DND-41 (cell line): Measurements from ENCODE around the gene CARD10.

Experiments
- ATAC-seq: fragments of 200-7000 bp; cut with Tn5 transposase; 3 replicates; pipeline ENCODE4 v1.9.1; 2021; ENCODE audit warnings: low read depth; ENCODE audit not compliant: insufficient read depth
- DNase-seq: peaks from one replicate; pipeline ENCODE4 v3.0.0-alpha.2; 2020
- H2AFZ ChIP-seq: 2 replicates; pipeline ENCODE4 v1.6.0; 2012; ENCODE audit warnings: low read depth, low read length
- H3K27ac ChIP-seq: 2 replicates; pipeline ENCODE4 v1.5.1; 2012; ENCODE audit warnings: low read length, inconsistent platforms
- H3K27me3 ChIP-seq: fragments of 200-600 bp; sonication (generic); 2 replicates; pipeline ENCODE4 v1.6.0; 2012; ENCODE audit warnings: low read length, mild to moderate bottlenecking, inconsistent platforms; ENCODE audit not compliant: insufficient read depth, poor library complexity
- H3K36me3 ChIP-seq: 2 replicates; pipeline ENCODE4 v1.5.1; 2012; ENCODE audit warnings: low read length, inconsistent platforms; ENCODE audit not compliant: insufficient read depth
- H3K4me1 ChIP-seq: 2 replicates; pipeline ENCODE4 v1.5.1; 2012; ENCODE audit warnings: mild to moderate bottlenecking, low read length; ENCODE audit not compliant: insufficient read depth
- H3K4me2 ChIP-seq: 2 replicates; pipeline ENCODE4 v1.6.0; 2012; ENCODE audit warnings: mild to moderate bottlenecking, moderate library complexity, low read length, inconsistent platforms; ENCODE audit not compliant: insufficient read depth
- H3K4me3 ChIP-seq, 2 experiments: fragments of 200-600 bp in 1 of 2; shearing (Covaris generic) in 1 of 2; 2 replicates each; pipeline ENCODE4 v1.5.1; 2012 to 2016; ENCODE audit warnings: inconsistent platforms in 2 of 2, low read length in 2 of 2, mild to moderate bottlenecking in 2 of 2, low read depth in 1 of 2, moderate library complexity in 1 of 2
- H3K79me2 ChIP-seq: 2 replicates; pipeline ENCODE4 v1.6.0; 2012; ENCODE audit warnings: low read length, inconsistent platforms; ENCODE audit not compliant: insufficient read depth
- H3K9ac ChIP-seq: 2 replicates; pipeline ENCODE4 v1.6.0; 2012; ENCODE audit warnings: low read depth, mild to moderate bottlenecking, inconsistent platforms, low read length, moderate library complexity
- H3K9me3 ChIP-seq: 2 replicates; pipeline ENCODE4 v1.5.1; 2012; ENCODE audit warnings: low read length, moderate library complexity, mild to moderate bottlenecking, inconsistent platforms; ENCODE audit not compliant: insufficient read depth, severe bottlenecking
- H4K20me1 ChIP-seq: 2 replicates; pipeline ENCODE4 v1.6.0; 2012; ENCODE audit warnings: low read length; ENCODE audit not compliant: insufficient read depth
- CTCF ChIP-seq: IDR thresholded peaks from 2 replicates; pipeline ENCODE4 v1.5.1; 2012; ENCODE audit warnings: borderline replicate concordance, low read length, moderate library complexity, mild to moderate bottlenecking; ENCODE audit not compliant: poor library complexity, severe bottlenecking; ENCODE audit errors: extremely low read depth
- EZH2 ChIP-seq: IDR thresholded peaks from 3 replicates; pipeline ENCODE4 v1.6.1; 2012; ENCODE audit warnings: borderline replicate concordance, low read depth, mild to moderate bottlenecking, moderate library complexity, low read length, inconsistent platforms; ENCODE audit not compliant: severe bottlenecking

The CARD10 gene

GRCh38 chr22:37454857-37455686 lies 64.1 kb downstream of the CARD10 start:
- H3K4me1 ChIP-seq = no peaks in the 10 kb centered on the region
- no peak for TF ChIP-seq EZH2
- H2AFZ ChIP-seq = no peak overlapping the region
- no peaks in the 10 kb centered on the region for H3K27me3 ChIP-seq
- no peak overlapping the region for H3K4me3 ChIP-seq
- no peaks in the 10 kb centered on the region for H4K20me1 ChIP-seq
- no peak overlapping the region for H3K27ac ChIP-seq
- H3K9me3 ChIP-seq = no peaks in the 10 kb centered on the region
- no peak overlapping the region for H3K4me2 ChIP-seq
- ATAC-seq = no peak
- DNase-seq = no peak
- H3K79me2 ChIP-seq = no peaks in the 10 kb centered on the region
- no peaks in the 10 kb centered on the region for H3K36me3 ChIP-seq
- no peak overlapping the region for H3K9ac ChIP-seq

- no peaks in the 10 kb centered on the region; the same call in 1 of the 2 replicates for H4K20me1 ChIP-seq
- ATAC-seq (no peak), DNase-seq (no peak)
- H3K27ac ChIP-seq = no peak overlapping the region
- H3K79me2 ChIP-seq = no peaks in the 10 kb centered on the region
- no peaks in the 10 kb centered on the region for H3K4me1 ChIP-seq
- no peaks in the 10 kb centered on the region for H3K27me3 ChIP-seq
- no peak overlapping the region for H3K4me2 ChIP-seq
- TF ChIP-seq CTCF (no peak), EZH2 (no peak)
- no peak overlapping the region for H3K9ac ChIP-seq
- H3K9me3 ChIP-seq = no peaks in the 10 kb centered on the region
- no peak overlapping the region for H2AFZ ChIP-seq
- H3K36me3 ChIP-seq = no peaks in the 10 kb centered on the region
- no peak overlapping the region for H3K4me3 ChIP-seq
Measured at GRCh38 chr22:37453696-37454095, 65.5 kb downstream of the CARD10 start.

- Histone ChIP-seq H3K27me3 (no peaks in the 10 kb centered on the region), H3K9ac (no peak overlapping the region), H3K9me3 (no peaks in the 10 kb centered on the region), H3K4me1 (no peaks in the 10 kb centered on the region), H3K36me3 (no peaks in the 10 kb centered on the region), H3K4me3 (no peak overlapping the region), H3K4me2 (no peak overlapping the region), H2AFZ (no peak overlapping the region), H3K79me2 (no peaks in the 10 kb centered on the region), H4K20me1 (no peaks in the 10 kb centered on the region; the same call in 1 of the 2 replicates), H3K27ac (no peak overlapping the region)
- DNase-seq = no peak
- ATAC-seq = no peak
- TF ChIP-seq EZH2 (no peak), CTCF (no peak)
Measured at GRCh38 chr22:37451218-37451617, 68.0 kb downstream of the CARD10 start.

- Histone ChIP-seq H3K9ac (no peak overlapping the region), H3K4me3 (no peak overlapping the region)
- TF ChIP-seq CTCF (no peak), EZH2 (no peak)
Measured at GRCh38 chr22:37449331-37450001, 69.7 kb downstream of the CARD10 start.

More at GRCh38 chr22:37449331-37450001, 69.7 kb downstream of the CARD10 start:
- Histone ChIP-seq H3K27me3 (no peaks in the 10 kb centered on the region), H3K4me1 (no peaks in the 10 kb centered on the region), H3K9me3 (no peaks in the 10 kb centered on the region), H3K27ac (no peak overlapping the region), H3K36me3 (no peaks in the 10 kb centered on the region), H2AFZ (no peak overlapping the region), H3K4me2 (no peak overlapping the region), H4K20me1 (no peaks in the 10 kb centered on the region; the same call in 1 of the 2 replicates), H3K79me2 (no peaks in the 10 kb centered on the region)
- ATAC-seq (no peak), DNase-seq (no peak)
